ENCODE measurements around the gene ZNFX1.

- TF ChIP-seq CTCF (IDR thresholded peaks at IDR 0.05; ENCODE audit: poor library complexity) = no peak
- TF ChIP-seq EZH2 (IDR thresholded peaks at IDR 0.05; ENCODE audit: borderline replicate concordance) = no peak
- no peak for TF ChIP-seq EZH2phosphoT487 (IDR thresholded peaks at IDR 0.05; ENCODE audit: low read depth, severe bottlenecking, unreplicated experiment)
Measured at GRCh38 chr20:49293122-49293521, 15.3 kb upstream of the ZNFX1 start.
